Measurements from ENCODE around the gene PCSK6. TPM values are rescaled to one million over a fixed set of nuclear protein-coding genes. Genes with fewer than 3 reads are reported as not detected.

The PCSK6 gene
- total and polyA plus RNA-seq, 7 donors: 8.3 to 32.7 (median 13.3) TPM

GRCh38 chr15:101514318-101514717, 24.8 kb upstream of the PCSK6 start:
- no peak for TF ChIP-seq CTCF (IDR thresholded peaks at IDR 0.05)
- ATAC-seq: no peak
- Histone ChIP-seq H3K4me3 (no peak overlapping the region), H3K27ac (no peak overlapping the region), H3K9me3 (peaks cover 16% of the 10 kb centered on the region), H3K36me3 (ENCODE audit: insufficient read depth in 1 of 2, low read depth in 1 of 2) (no peaks in the 10 kb centered on the region), H3K27me3 (ENCODE audit: insufficient read depth in 3 of 3, low read length in 2 of 3) (no peaks in the 10 kb centered on the region), H3K4me1 (no peaks in the 10 kb centered on the region)
- intact Hi-C loops (cut with DNase I): no loop called here
- 91 to 93% (median 93%) methylated on average over 7 of the region's 7 CpGs for WGBS, 3 donors
- DNase-seq: no peak

GRCh38 chr15:101511717-101512116, 22.2 kb upstream of the PCSK6 start:
- ATAC-seq: no peak
- no peak for TF ChIP-seq CTCF (IDR thresholded peaks at IDR 0.05)
- DNase-seq: no peak
- H3K9me3 ChIP-seq: peaks cover 10% of the 10 kb centered on the region
- H3K4me3 ChIP-seq: no peak overlapping the region
- no peaks in the 10 kb centered on the region for H3K27me3 ChIP-seq (ENCODE audit: insufficient read depth in 3 of 3, low read length in 2 of 3)
- H3K27ac ChIP-seq: no peak overlapping the region
- no peaks in the 10 kb centered on the region for H3K36me3 ChIP-seq (ENCODE audit: insufficient read depth in 1 of 2, low read depth in 1 of 2)
- H3K4me1 ChIP-seq: no peaks in the 10 kb centered on the region
- intact Hi-C loops (cut with DNase I): no loop called here

GRCh38 chr15:101510212-101511197, 21.0 kb upstream of the PCSK6 start:
- WGBS, 3 donors: 56 to 84% (median 77%) methylated on average over 8 of the region's 8 CpGs
- H3K27me3 ChIP-seq (ENCODE audit: insufficient read depth in 3 of 3, low read length in 2 of 3): no peaks in the 10 kb centered on the region
- no peaks in the 10 kb centered on the region for H3K9me3 ChIP-seq
- H3K36me3 ChIP-seq (ENCODE audit: insufficient read depth in 1 of 2, low read depth in 1 of 2): no peaks in the 10 kb centered on the region
- ATAC-seq (peak in 3 of 4 donors; percentile 71 to 81 (median 79)), DNase-seq (no peak)
- intact Hi-C loops (cut with DNase I): no loop called here
- H3K27ac ChIP-seq: peak overlapping the region; percentile 54
- no peaks in the 10 kb centered on the region for H3K4me1 ChIP-seq
- TF ChIP-seq CTCF (IDR thresholded peaks at IDR 0.05): no peak
- no peak overlapping the region for H3K4me3 ChIP-seq

GRCh38 chr15:101509279-101509678, 19.8 kb upstream of the PCSK6 start:
- no peak for TF ChIP-seq CTCF (IDR thresholded peaks at IDR 0.05)
- H3K4me3 ChIP-seq: no peak overlapping the region
- H3K27me3 ChIP-seq (ENCODE audit: insufficient read depth in 3 of 3, low read length in 2 of 3): no peaks in the 10 kb centered on the region
- H3K9me3 ChIP-seq: no peaks in the 10 kb centered on the region
- DNase-seq (no peak), ATAC-seq (no peak)
- no peaks in the 10 kb centered on the region for H3K36me3 ChIP-seq (ENCODE audit: insufficient read depth in 1 of 2, low read depth in 1 of 2)
- H3K4me1 ChIP-seq: no peaks in the 10 kb centered on the region
- WGBS, 3 donors: 87 to 91% (median 88%) methylated on average over 6 of the region's 6 CpGs
- no peak overlapping the region for H3K27ac ChIP-seq
- intact Hi-C loops (cut with DNase I): loop anchor here in 1 of 2 donors (10.0 kb wide), 1 partner anchor 134 kb away; no protein-coding TSS in a partner anchor
